ENCODE measurements around the gene ZCCHC9.

The ZCCHC9 gene

GRCh38 chr5:81355291-81356251, 54.2 kb downstream of the ZCCHC9 start:
- peaks cover 8% of the 10 kb centered on the region for H3K4me1 ChIP-seq (ENCODE audit: insufficient read depth, low read length)
- no peaks in the 10 kb centered on the region for H3K36me3 ChIP-seq (ENCODE audit: insufficient read depth, low read length)
- no peaks in the 10 kb centered on the region for H3K9me3 ChIP-seq (ENCODE audit: control insufficient read depth, insufficient read depth, low read length)
- H3K9ac ChIP-seq (ENCODE audit: low read depth, low read length), result no peak overlapping the region

- H3K9me3 ChIP-seq (ENCODE audit: control insufficient read depth, insufficient read depth, low read length), result no peaks in the 10 kb centered on the region
- H3K36me3 ChIP-seq (ENCODE audit: insufficient read depth, low read length), result no peaks in the 10 kb centered on the region
- no peak overlapping the region for H3K9ac ChIP-seq (ENCODE audit: low read depth, low read length)
- H3K4me1 ChIP-seq (ENCODE audit: insufficient read depth, low read length), result peaks cover 8% of the 10 kb centered on the region
Measured at GRCh38 chr5:81359108-81359507, 57.7 kb downstream of the ZCCHC9 start.

- no peaks in the 10 kb centered on the region for H3K36me3 ChIP-seq (ENCODE audit: insufficient read depth, low read length)
- no peaks in the 10 kb centered on the region for H3K9me3 ChIP-seq (ENCODE audit: control insufficient read depth, insufficient read depth, low read length)
- H3K9ac ChIP-seq (ENCODE audit: low read depth, low read length), result no peak overlapping the region
- peaks cover 8% of the 10 kb centered on the region for H3K4me1 ChIP-seq (ENCODE audit: insufficient read depth, low read length)
Measured at GRCh38 chr5:81359881-81360280, 58.5 kb downstream of the ZCCHC9 start.

- Histone ChIP-seq H3K36me3 (ENCODE audit: insufficient read depth, low read length) (no peaks in the 10 kb centered on the region), H3K9ac (ENCODE audit: low read depth, low read length) (no peak overlapping the region), H3K4me1 (ENCODE audit: insufficient read depth, low read length) (peaks cover 8% of the 10 kb centered on the region), H3K9me3 (ENCODE audit: control insufficient read depth, insufficient read depth, low read length) (no peaks in the 10 kb centered on the region)
Measured at GRCh38 chr5:81360640-81361039, 59.3 kb downstream of the ZCCHC9 start.

GRCh38 chr5:81361600-81361999, 60.2 kb downstream of the ZCCHC9 start:
- Histone ChIP-seq H3K36me3 (ENCODE audit: insufficient read depth, low read length) (no peaks in the 10 kb centered on the region), H3K4me1 (ENCODE audit: insufficient read depth, low read length) (peaks cover 8% of the 10 kb centered on the region), H3K9me3 (ENCODE audit: control insufficient read depth, insufficient read depth, low read length) (no peaks in the 10 kb centered on the region), H3K9ac (ENCODE audit: low read depth, low read length) (no peak overlapping the region)

Data from ES-I3 (cell line).